ENCODE results near the gene ELMOD1.

DNA sequence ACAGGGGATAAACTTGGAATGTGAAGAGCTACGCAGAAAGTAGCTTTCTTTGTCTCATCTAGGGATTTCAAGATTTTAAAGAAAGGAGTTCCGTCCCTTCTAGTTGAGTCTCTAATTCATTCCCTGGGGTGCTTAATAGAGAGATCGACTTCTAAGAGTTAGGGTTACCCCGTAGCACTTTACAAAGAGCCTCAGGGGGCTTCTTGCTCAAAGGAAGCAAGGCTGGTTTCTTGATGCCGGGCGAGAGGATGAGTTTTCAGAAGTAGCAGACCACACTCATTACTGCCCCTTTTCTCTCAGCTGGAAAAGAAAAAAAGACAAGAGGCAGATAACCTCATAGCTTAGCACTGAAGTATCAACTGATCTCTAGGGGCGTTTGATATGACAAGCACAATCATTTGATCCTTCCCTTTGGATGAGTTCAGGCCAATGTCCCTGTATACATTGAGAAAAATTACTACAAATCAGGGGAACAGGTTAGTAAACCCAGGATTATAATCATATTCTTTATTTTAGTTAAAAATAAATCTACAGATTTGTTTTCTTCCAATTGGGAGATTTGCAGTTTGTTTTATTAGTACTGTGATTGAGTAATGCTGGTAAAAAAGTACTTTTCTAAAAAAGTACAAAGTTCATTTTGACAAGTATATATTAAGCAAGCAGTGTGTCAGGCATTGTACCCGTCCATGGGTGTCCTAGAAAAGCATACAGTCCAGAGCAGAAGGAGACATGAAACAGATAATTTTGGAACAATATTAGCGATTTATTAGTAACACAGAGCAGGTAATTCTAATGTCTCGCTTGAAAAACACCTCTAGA lies 18.7 kb downstream of the ELMOD1 start:
- TF ChIP-seq, protein P1, sequence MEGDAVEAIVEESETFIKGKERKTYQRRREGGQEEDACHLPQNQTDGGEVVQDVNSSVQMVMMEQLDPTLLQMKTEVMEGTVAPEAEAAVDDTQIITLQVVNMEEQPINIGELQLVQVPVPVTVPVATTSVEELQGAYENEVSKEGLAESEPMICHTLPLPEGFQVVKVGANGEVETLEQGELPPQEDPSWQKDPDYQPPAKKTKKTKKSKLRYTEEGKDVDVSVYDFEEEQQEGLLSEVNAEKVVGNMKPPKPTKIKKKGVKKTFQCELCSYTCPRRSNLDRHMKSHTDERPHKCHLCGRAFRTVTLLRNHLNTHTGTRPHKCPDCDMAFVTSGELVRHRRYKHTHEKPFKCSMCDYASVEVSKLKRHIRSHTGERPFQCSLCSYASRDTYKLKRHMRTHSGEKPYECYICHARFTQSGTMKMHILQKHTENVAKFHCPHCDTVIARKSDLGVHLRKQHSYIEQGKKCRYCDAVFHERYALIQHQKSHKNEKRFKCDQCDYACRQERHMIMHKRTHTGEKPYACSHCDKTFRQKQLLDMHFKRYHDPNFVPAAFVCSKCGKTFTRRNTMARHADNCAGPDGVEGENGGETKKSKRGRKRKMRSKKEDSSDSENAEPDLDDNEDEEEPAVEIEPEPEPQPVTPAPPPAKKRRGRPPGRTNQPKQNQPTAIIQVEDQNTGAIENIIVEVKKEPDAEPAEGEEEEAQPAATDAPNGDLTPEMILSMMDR (conservative IDR thresholded peaks at IDR 0.05; ENCODE audit: low read depth, low read length) = no peak
- no peak for TF ChIP-seq EZH2 (IDR thresholded peaks at IDR 0.05; ENCODE audit: borderline replicate concordance, low read depth, low read length, poor library complexity, severe bottlenecking)
